ENCODE measurements around the gene RPSA. TPM values are rescaled to one million over a fixed set of nuclear protein-coding genes. Genes with fewer than 3 reads are reported as not detected.

RPSA gene
- total RNA-seq, 1 experiment from 2014 or later: 2,486 TPM

DNA sequence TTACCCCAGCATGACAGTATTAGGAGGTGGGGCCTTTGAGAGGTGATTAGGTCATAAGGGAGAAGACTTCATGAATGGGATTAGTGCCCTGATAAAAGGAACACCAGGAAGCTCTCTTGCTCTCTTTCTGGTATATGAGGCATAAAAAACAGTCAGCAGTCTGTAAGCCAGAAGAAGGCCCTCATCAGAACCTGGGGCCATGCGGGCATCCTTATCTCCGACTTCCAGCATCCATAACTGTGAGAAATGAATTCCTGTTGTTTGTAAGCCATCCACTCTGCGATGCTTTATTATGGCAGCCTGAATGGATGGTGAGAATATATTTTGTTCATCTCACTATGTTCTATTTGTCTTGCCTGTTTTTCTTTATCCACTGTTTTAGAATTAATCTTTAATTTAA lies 43.3 kb downstream of the RPSA start:
- no peak for ATAC-seq
- intact Hi-C loops (cut with micrococcal nuclease): loop anchor here (5.0 kb wide), 1 partner anchor 728 kb away; no protein-coding TSS in a partner anchor

More for the DNA sequence above, 43.3 kb downstream of the RPSA start:
- no peak for TF ChIP-seq RAD21 (IDR thresholded peaks at IDR 0.05; ENCODE audit: low read depth)
- TF ChIP-seq SIN3A (IDR thresholded peaks at IDR 0.05; ENCODE audit: low read depth): no peak
- no peak for TF ChIP-seq POLR2AphosphoS5 (IDR thresholded peaks at IDR 0.05; ENCODE audit: low read depth, low read length)
- no peak for TF ChIP-seq CEBPB (IDR thresholded peaks at IDR 0.05; ENCODE audit: low read depth)
- TF ChIP-seq ZBTB33 (IDR thresholded peaks at IDR 0.05; ENCODE audit: extremely low read depth, insufficient replicate concordance, low read length): no peak
- no peak for TF ChIP-seq EGR1 (IDR thresholded peaks at IDR 0.05; ENCODE audit: low read depth)
- TF ChIP-seq FOSL1 (IDR thresholded peaks at IDR 0.05; ENCODE audit: low read depth): no peak
- TF ChIP-seq ATF3 (IDR thresholded peaks at IDR 0.05): no peak
- no peak for TF ChIP-seq ELF1 (IDR thresholded peaks at IDR 0.05; ENCODE audit: borderline replicate concordance, low read depth)
- no peak for TF ChIP-seq JUND (IDR thresholded peaks at IDR 0.05)
- no peak for TF ChIP-seq YY1 (IDR thresholded peaks at IDR 0.05; ENCODE audit: extremely low read depth, insufficient replicate concordance, low read depth, low read length)
- TF ChIP-seq TCF7L2 (IDR thresholded peaks at IDR 0.05; ENCODE audit: borderline replicate concordance, extremely low read depth, insufficient read depth, insufficient read length): no peak
- TF ChIP-seq POLR2A (IDR thresholded peaks at IDR 0.05; ENCODE audit: borderline replicate concordance, extremely low read depth, insufficient read depth, insufficient read length): no peak
- no peak for TF ChIP-seq CTCF (IDR thresholded peaks at IDR 0.05 in 2 of 3, conservative IDR thresholded peaks at IDR 0.05 in 1 of 3; ENCODE audit: borderline replicate concordance in 1 of 3, insufficient read depth in 1 of 3, low read depth in 2 of 3, low read length in 2 of 3)
- TF ChIP-seq EZH2phosphoT487 (IDR thresholded peaks at IDR 0.05; ENCODE audit: borderline replicate concordance): no peak
- no peak for TF ChIP-seq SP1 (IDR thresholded peaks at IDR 0.05; ENCODE audit: low read depth)
- H3K27ac ChIP-seq (ENCODE audit: low read depth, low read length): no peak overlapping the region
- H3K9me3 ChIP-seq (ENCODE audit: control insufficient read depth in 1 of 2, insufficient read depth in 1 of 2, low read depth in 1 of 2, low read length in 2 of 2): no peaks in the 10 kb centered on the region
- ChIA-PET RAD21 (ENCODE audit: low non-redundant PET in 1 of 2, low total read pairs in 2 of 2, uncharacterized antibody in 2 of 2, unreplicated experiment in 2 of 2) (no interaction called here), POLR2A (no interaction called here), CTCF (no interaction called here)
- H3K4me1 ChIP-seq (ENCODE audit: control insufficient read depth in 1 of 2, insufficient read depth in 2 of 2, low read length in 2 of 2): 0 out of 4 replicates have a peak, but pooled peaks cover 0 to 2% of the 10 kb centered on the region in 2 experiments
- H3K4me2 ChIP-seq (ENCODE audit: low read length): no peak overlapping the region
- no TSS peak for BruUV-seq (replicated peaks)
- DNase-seq (ENCODE audit: low read depth, low spot score): no peak
- no peak overlapping the region for H2AFZ ChIP-seq (ENCODE audit: low read depth, low read length, poor library complexity, severe bottlenecking)
- no peaks in the 10 kb centered on the region for H3K79me2 ChIP-seq (ENCODE audit: insufficient read depth, low read length)
- H3K9me2 ChIP-seq (ENCODE audit: insufficient read depth): no peaks in the 10 kb centered on the region
- H3K9ac ChIP-seq (ENCODE audit: low read length): no peak overlapping the region
- no peaks in the 10 kb centered on the region for H3K36me3 ChIP-seq (ENCODE audit: control insufficient read depth in 1 of 2, insufficient read depth in 2 of 2, low read length in 2 of 2)
- H3K4me3 ChIP-seq (replicated peaks in 1 of 2; ENCODE audit: low read depth in 1 of 2, low read length in 2 of 2): no peak overlapping the region
- H3K27me3 ChIP-seq (ENCODE audit: insufficient read depth, low read length): no peaks in the 10 kb centered on the region
- H4K20me1 ChIP-seq (ENCODE audit: insufficient read depth): no peaks in the 10 kb centered on the region
